ENCODE measurements around the gene SIGLEC11. TPM values are rescaled to one million over a fixed set of nuclear protein-coding genes. Genes with fewer than 3 reads are reported as not detected.

The SIGLEC11 gene
- total and polyA plus RNA-seq, 2 donors (not counting 3 experiments of a cell fraction or from before 2014, with no cell fraction given): not detected

GRCh38 chr19:50007170-50007569 is 46.2 kb upstream of the SIGLEC11 start:
- intact Hi-C loops (cut with micrococcal nuclease) (no loop called here), dilution Hi-C loops (cut with MboI; ENCODE audit: extremely low pct_ligation_motif_present, low sequenced_read_pairs) (no loop called here)
- Histone ChIP-seq H3K9me1 (replicated peaks; ENCODE audit: control insufficient read depth, extremely low read depth, insufficient read depth, low read length) (no peaks in the 10 kb centered on the region), H3K27me3 (ENCODE audit: control insufficient read depth in 2 of 2, insufficient read depth in 2 of 2, low read length in 2 of 2) (no peaks in the 10 kb centered on the region), H3K36me3 (ENCODE audit: control insufficient read depth in 2 of 2, extremely low read depth in 1 of 2, insufficient read depth in 2 of 2, low read length in 2 of 2) (peaks cover 2 to 48% of the 10 kb centered on the region in 2 experiments), H3K27ac (ENCODE audit: insufficient read depth, low read depth, low read length) (no peak overlapping the region), H3K4me3 (replicated peaks in 1 of 3; ENCODE audit: insufficient read depth in 1 of 3, low read depth in 1 of 3, low read length in 3 of 3) (no peak overlapping the region), H4K20me1 (replicated peaks; ENCODE audit: control insufficient read depth, extremely low read depth, insufficient read depth, low read length) (no peaks in the 10 kb centered on the region), H2AFZ (ENCODE audit: low read depth, low read length) (no peak overlapping the region), H3K4me1 (ENCODE audit: control insufficient read depth, extremely low read depth, insufficient read depth, low read length) (peaks cover 8% of the 10 kb centered on the region), H3K9ac (replicated peaks; ENCODE audit: extremely low read depth, insufficient read depth, low read length) (no peak overlapping the region), H3K9me3 (replicated peaks; ENCODE audit: control insufficient read depth, insufficient read depth, low read length) (no peaks in the 10 kb centered on the region), H3K79me2 (ENCODE audit: control insufficient read depth, insufficient read depth, low read length) (no peaks in the 10 kb centered on the region), H3K4me2 (ENCODE audit: insufficient read depth, low read length) (no peak overlapping the region)
- TF ChIP-seq MYC (IDR thresholded peaks at IDR 0.05; ENCODE audit: low read depth, low read length): no peak
- no peak for FAIRE-seq
- no TSS peak for BruUV-seq (replicated peaks)
- ChIA-PET CTCF (no interaction called here), POLR2A (no interaction called here)
- no peak for DNase-seq (ENCODE audit: low read depth, low spot score)

GRCh38 chr19:50005428-50005827 is 44.5 kb upstream of the SIGLEC11 start:
- H3K27me3 ChIP-seq (ENCODE audit: control insufficient read depth in 2 of 2, insufficient read depth in 2 of 2, low read length in 2 of 2): no peaks in the 10 kb centered on the region
- no peak overlapping the region for H3K4me2 ChIP-seq (ENCODE audit: insufficient read depth, low read length)
- no peaks in the 10 kb centered on the region for H3K9me1 ChIP-seq (replicated peaks; ENCODE audit: control insufficient read depth, extremely low read depth, insufficient read depth, low read length)
- DNase-seq (ENCODE audit: low read depth, low spot score) (no peak), FAIRE-seq (no peak)
- no peaks in the 10 kb centered on the region for H3K79me2 ChIP-seq (ENCODE audit: control insufficient read depth, insufficient read depth, low read length)
- no peaks in the 10 kb centered on the region for H4K20me1 ChIP-seq (replicated peaks; ENCODE audit: control insufficient read depth, extremely low read depth, insufficient read depth, low read length)
- H3K9me3 ChIP-seq (replicated peaks; ENCODE audit: control insufficient read depth, insufficient read depth, low read length): no peaks in the 10 kb centered on the region
- TF ChIP-seq POLR2A (IDR thresholded peaks at IDR 0.05; ENCODE audit: low read depth, low read length): no peak
- TF ChIP-seq FOS (IDR thresholded peaks at IDR 0.05; ENCODE audit: borderline replicate concordance, insufficient read depth, low read length): no peak
- H3K4me3 ChIP-seq (replicated peaks in 1 of 3; ENCODE audit: insufficient read depth in 1 of 3, low read depth in 1 of 3, low read length in 3 of 3): no peak overlapping the region
- no peak overlapping the region for H3K27ac ChIP-seq (ENCODE audit: insufficient read depth, low read depth, low read length)
- no peak overlapping the region for H3K9ac ChIP-seq (replicated peaks; ENCODE audit: extremely low read depth, insufficient read depth, low read length)
- H3K36me3 ChIP-seq (ENCODE audit: control insufficient read depth in 2 of 2, extremely low read depth in 1 of 2, insufficient read depth in 2 of 2, low read length in 2 of 2): peaks cover 2 to 57% of the 10 kb centered on the region in 2 experiments
- peaks cover 8% of the 10 kb centered on the region for H3K4me1 ChIP-seq (ENCODE audit: control insufficient read depth, extremely low read depth, insufficient read depth, low read length)
- POLR2A ChIA-PET: no interaction called here
- intact Hi-C loops (cut with micrococcal nuclease) (no loop called here), dilution Hi-C loops (cut with MboI; ENCODE audit: extremely low pct_ligation_motif_present, low sequenced_read_pairs) (no loop called here)
- CTCF ChIA-PET: no interaction called here
- H2AFZ ChIP-seq (ENCODE audit: low read depth, low read length): no peak overlapping the region
- no TSS peak for BruUV-seq (replicated peaks)

All from endothelial cell of umbilical vein (primary cell).